ENCODE measurements around the gene ADAMTS9. TPM values are rescaled to one million over a fixed set of nuclear protein-coding genes. Genes with fewer than 3 reads are reported as not detected.

The ADAMTS9 gene
- total RNA-seq, 1 donor from 2014 or later = 53.6 TPM

DNA sequence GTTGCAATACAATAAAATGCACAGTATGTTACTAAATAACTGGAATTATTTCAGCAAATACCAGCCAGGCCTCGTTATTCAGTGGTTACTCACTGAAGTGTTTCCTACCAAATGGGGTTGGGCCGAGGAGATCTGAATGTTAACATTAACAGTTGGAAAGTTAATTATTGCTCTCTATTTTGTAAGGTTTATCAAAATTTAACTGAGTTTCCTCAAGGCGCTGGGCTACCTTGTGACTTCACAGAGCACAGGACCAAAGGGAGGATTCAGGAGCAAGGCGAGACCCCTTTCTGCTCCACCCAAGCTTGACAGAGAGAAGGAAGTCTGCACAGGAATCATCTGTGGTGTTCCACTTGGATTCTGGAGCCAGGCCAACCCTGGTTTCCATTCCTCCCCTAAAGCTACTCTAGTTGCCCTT lies 21.6 kb downstream of the ADAMTS9 start:
- DNase-seq (ENCODE audit: low spot score) = no peak

GRCh38 chr3:64664397-64664796 lies 23.4 kb downstream of the ADAMTS9 start:
- no peak for DNase-seq (ENCODE audit: low spot score)
- intact Hi-C loops (cut with DNase I) = no loop called here

More for the DNA sequence above, 21.6 kb downstream of the ADAMTS9 start:
- intact Hi-C loops (cut with DNase I) = no loop called here

- no peak for DNase-seq (ENCODE audit: low spot score)
- intact Hi-C loops (cut with DNase I) = no loop called here
Measured at GRCh38 chr3:64659617-64659978, 28.2 kb downstream of the ADAMTS9 start.

GRCh38 chr3:64658001-64658400 lies 29.8 kb downstream of the ADAMTS9 start:
- intact Hi-C loops (cut with DNase I) = no loop called here
- DNase-seq (ENCODE audit: low spot score) = no peak

- DNase-seq (ENCODE audit: low spot score) = no peak
- intact Hi-C loops (cut with DNase I) = no loop called here
Measured at GRCh38 chr3:64656544-64656943, 31.3 kb downstream of the ADAMTS9 start.

DNA sequence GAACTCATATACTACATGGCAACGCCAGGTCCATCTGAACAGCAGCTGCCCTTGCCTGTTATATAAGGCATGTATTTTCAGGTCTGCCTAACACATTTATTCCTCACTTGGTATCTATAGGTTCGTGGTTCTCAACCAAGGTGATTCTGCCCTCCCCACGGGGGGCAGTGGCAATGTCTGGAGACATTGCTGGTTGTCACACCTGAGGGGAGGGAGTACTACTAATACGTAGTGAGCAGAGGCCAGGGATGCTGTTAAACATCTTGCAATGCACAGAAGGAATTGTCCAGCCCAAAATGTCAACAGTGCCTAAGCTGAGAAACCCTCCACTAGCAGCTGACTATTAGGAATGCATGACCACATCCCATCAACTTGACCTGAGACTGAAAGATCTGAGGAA lies 32.6 kb downstream of the ADAMTS9 start:
- no peak for DNase-seq (ENCODE audit: low spot score)
- intact Hi-C loops (cut with DNase I) = no loop called here

- intact Hi-C loops (cut with DNase I) = no loop called here
- no peak for DNase-seq (ENCODE audit: low spot score)
Measured at GRCh38 chr3:64654013-64654412, 33.8 kb downstream of the ADAMTS9 start.

GRCh38 chr3:64653101-64653500 lies 34.7 kb downstream of the ADAMTS9 start:
- no peak for DNase-seq (ENCODE audit: low spot score)
- intact Hi-C loops (cut with DNase I) = no loop called here

- intact Hi-C loops (cut with DNase I) = no loop called here
- no peak for DNase-seq (ENCODE audit: low spot score)
Measured at GRCh38 chr3:64651741-64652241, 36.0 kb downstream of the ADAMTS9 start.

GRCh38 chr3:64651303-64651702 lies 36.5 kb downstream of the ADAMTS9 start:
- DNase-seq (ENCODE audit: low spot score) = no peak
- intact Hi-C loops (cut with DNase I) = no loop called here

DNA sequence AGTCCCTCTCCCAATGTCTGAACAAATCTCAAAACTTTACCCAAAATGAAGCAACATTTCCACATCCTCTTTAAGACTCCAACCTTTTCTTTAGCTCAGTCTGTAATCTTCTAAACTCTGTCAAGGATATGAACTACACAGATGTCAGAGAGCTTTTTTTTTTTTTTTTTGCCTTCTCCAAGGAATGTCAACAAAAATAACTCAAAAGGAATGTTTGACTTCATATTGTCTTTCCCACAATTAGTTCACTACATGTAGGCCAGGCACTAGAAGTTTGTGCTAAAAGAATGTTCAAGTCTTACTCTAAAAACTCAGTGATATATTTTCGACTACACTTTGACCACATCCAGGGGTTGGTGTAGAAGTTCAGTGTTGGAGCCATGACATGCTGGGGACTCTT lies 37.1 kb downstream of the ADAMTS9 start:
- intact Hi-C loops (cut with DNase I) = no loop called here

DNA sequence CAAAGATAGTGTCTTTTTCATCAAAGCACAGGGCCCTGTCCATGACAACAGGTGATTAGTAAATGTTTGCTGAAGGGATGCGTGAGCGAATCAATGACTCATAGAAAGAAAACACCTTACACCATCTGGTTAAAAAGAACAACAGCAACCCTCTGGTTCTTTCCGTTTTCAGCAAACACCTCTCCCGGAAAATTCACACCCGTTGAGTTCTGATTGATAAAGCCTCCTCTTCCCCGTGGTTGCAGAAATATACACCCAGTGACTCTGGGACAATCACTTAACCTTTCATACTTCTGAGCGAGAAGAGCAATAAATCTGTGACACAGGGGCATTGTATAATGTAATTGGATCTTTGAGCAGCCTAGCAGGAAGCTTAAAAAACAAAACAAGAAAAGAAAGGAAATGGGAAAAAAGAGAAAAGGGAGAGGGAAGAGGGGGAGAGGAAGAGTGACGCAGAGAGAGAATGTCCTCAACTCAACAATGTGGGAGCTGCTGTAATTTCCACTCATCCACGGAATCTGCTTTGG lies 37.6 kb downstream of the ADAMTS9 start:
- intact Hi-C loops (cut with DNase I) = no loop called here
- DNase-seq (ENCODE audit: low spot score) = no peak

More for the DNA sequence above, 37.1 kb downstream of the ADAMTS9 start:
- DNase-seq (ENCODE audit: low spot score) = no peak

GRCh38 chr3:64648927-64649906 lies 38.6 kb downstream of the ADAMTS9 start:
- intact Hi-C loops (cut with DNase I) = no loop called here
- no peak for DNase-seq (ENCODE audit: low spot score)

DNA sequence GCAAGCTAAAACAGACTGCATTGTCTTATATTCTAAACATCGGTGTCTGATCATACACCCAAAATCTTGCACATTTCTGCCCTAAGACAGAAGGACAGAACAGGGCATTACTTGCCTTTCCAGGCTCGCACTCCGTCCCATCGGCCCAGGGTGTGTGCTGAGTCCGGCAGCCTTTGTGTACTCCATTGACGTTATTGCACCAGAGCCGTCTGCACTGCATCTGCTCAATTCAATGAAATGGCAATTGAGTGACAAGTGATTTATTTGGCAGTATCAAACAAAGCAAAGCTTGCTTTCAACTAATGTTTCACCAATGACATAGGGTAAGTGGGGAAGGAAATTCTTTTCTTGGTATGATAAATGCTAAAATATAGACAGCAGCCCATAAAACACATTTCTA lies 40.0 kb downstream of the ADAMTS9 start:
- no peak for DNase-seq (ENCODE audit: low spot score)
- intact Hi-C loops (cut with DNase I) = no loop called here

- no peak for DNase-seq (ENCODE audit: low spot score)
- intact Hi-C loops (cut with DNase I) = no loop called here
Measured at GRCh38 chr3:64645243-64645642, 42.6 kb downstream of the ADAMTS9 start.

DNA sequence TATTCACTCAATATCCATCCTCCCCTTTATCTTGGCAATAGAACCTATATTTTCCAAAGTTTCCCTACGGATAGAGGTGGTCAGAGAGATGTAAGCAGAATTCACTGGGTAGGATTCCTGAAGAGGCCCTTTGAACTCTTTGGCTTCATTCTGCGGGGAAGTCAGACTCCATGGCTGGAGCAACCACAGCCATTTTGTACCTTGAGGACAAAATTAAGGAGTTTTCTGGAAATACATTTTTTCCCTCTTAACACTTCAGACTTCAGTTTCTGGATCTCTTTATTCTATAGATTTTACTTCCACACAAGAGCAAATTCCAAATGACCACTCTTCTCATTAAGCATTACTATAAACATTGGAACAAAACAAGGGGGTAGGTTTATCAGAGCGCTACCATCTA lies 43.3 kb downstream of the ADAMTS9 start:
- DNase-seq (ENCODE audit: low spot score) = no peak
- intact Hi-C loops (cut with DNase I) = no loop called here

DNA sequence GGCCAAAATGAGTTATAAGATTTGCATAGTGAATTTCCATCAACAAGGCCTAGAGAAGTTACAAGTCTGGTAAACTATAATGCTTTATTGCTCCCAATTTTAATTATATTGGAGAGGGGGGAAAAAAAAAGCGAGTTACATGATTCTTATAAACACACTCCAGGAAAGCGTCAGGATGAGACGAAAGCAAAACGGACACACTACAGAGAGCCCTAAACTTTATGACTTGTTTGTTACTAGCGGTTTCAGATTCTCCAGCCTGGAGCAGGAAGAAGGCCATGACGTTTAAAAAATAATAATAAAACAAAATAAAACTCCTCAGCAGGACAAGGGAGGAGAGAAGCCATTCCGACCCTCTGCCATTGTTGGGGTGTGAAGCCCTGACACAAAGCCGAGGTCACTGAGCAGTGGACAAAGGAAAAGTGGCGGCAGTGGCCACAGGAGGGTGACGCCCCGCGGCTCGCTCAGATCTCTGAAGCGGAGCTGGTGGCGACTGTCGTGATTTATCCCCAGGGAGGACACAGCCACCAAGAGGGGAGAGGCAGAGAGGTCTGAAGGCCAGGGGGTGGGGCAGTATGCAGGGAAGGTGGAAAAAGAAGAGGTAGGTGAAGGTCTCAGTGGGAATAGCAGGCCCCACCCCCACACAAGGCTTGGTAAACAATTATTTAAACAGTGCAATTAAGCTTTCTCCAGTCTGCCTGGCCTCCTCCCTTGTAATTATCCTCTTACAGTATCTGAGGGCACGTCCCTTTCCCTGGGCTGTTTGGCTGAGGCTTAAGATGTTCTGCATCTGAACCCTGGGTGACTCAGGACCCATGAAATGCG lies 45.3 kb downstream of the ADAMTS9 start:
- intact Hi-C loops (cut with DNase I) = no loop called here
- DNase-seq (ENCODE audit: low spot score) = no peak

GRCh38 chr3:64638981-64639481 lies 48.8 kb downstream of the ADAMTS9 start:
- no peak for DNase-seq (ENCODE audit: low spot score)

GRCh38 chr3:64638511-64638910 lies 49.3 kb downstream of the ADAMTS9 start:
- intact Hi-C loops (cut with DNase I) = no loop called here

More at GRCh38 chr3:64638981-64639481, 48.8 kb downstream of the ADAMTS9 start:
- intact Hi-C loops (cut with DNase I) = no loop called here

GRCh38 chr3:64634417-64634816 lies 53.4 kb downstream of the ADAMTS9 start:
- intact Hi-C loops (cut with DNase I) = no loop called here
- no peak for DNase-seq (ENCODE audit: low spot score)

More at GRCh38 chr3:64638511-64638910, 49.3 kb downstream of the ADAMTS9 start:
- no peak for DNase-seq (ENCODE audit: low spot score)

Measured in cardiac septum (tissue), 1 donor.